Measurements from ENCODE around the gene LHX4. TPM values are rescaled to one million over a fixed set of nuclear protein-coding genes. Genes with fewer than 3 reads are reported as not detected.

LHX4 gene
- total RNA-seq, 2 experiments from 2014 or later, result not detected

GRCh38 chr1:180251526-180252305, 21.7 kb downstream of the LHX4 start:
- Mint-ChIP-seq H3K27ac (no peak overlapping the region), H3K4me3 (no peak overlapping the region), H3K9me3 (no peaks in the 10 kb centered on the region), H3K36me3 (ENCODE audit: low read depth) (no peaks in the 10 kb centered on the region), H3K4me1 (ENCODE audit: low read depth) (no peaks in the 10 kb centered on the region), H3K27me3 (ENCODE audit: low read depth) (peaks cover 37% of the 10 kb centered on the region)
- intact Hi-C loops (cut with micrococcal nuclease), result loop anchor here (1.0 to 5.0 kb wide), 5 partner anchors 63 to 611 kb away; no protein-coding TSS in a partner anchor
- no peak for DNase-seq
- CTCF ChIA-PET, result interaction anchor here (1.0 to 3.8 kb wide), 6 partner anchors 10 to 231 kb away, joined by 3 to 39 read pairs (median 14); no protein-coding TSS in a partner anchor

- Mint-ChIP-seq H3K9me3 (no peaks in the 10 kb centered on the region), H3K4me1 (ENCODE audit: low read depth) (no peaks in the 10 kb centered on the region), H3K36me3 (ENCODE audit: low read depth) (no peaks in the 10 kb centered on the region), H3K27ac (no peak overlapping the region), H3K27me3 (ENCODE audit: low read depth) (peaks cover 36% of the 10 kb centered on the region), H3K4me3 (no peak overlapping the region)
- intact Hi-C loops (cut with micrococcal nuclease), result loop anchor here (1.0 to 5.0 kb wide), 5 partner anchors 64 to 609 kb away; no protein-coding TSS in a partner anchor
- CTCF ChIA-PET, result interaction anchor here (0.7 to 3.8 kb wide), 27 partner anchors 9 to 240 kb away, joined by 3 to 39 read pairs (median 4); no protein-coding TSS in a partner anchor
- peak; percentile 89 for DNase-seq
Measured at GRCh38 chr1:180252638-180253536, 22.8 kb downstream of the LHX4 start.

- DNase-seq, result no peak
- intact Hi-C loops (cut with micrococcal nuclease), result loop anchor here (2.0 to 5.0 kb wide), 2 partner anchors 65 to 608 kb away; no protein-coding TSS in a partner anchor
- H3K9me3 Mint-ChIP-seq, result no peaks in the 10 kb centered on the region
- H3K27ac Mint-ChIP-seq, result no peak overlapping the region
- CTCF ChIA-PET, result interaction anchor here (0.7 to 3.8 kb wide), 27 partner anchors 8 to 260 kb away, joined by 3 to 39 read pairs (median 4); no protein-coding TSS in a partner anchor
- no peaks in the 10 kb centered on the region for H3K36me3 Mint-ChIP-seq (ENCODE audit: low read depth)
- H3K27me3 Mint-ChIP-seq (ENCODE audit: low read depth), result peaks cover 36% of the 10 kb centered on the region
- H3K4me3 Mint-ChIP-seq, result no peak overlapping the region
- no peaks in the 10 kb centered on the region for H3K4me1 Mint-ChIP-seq (ENCODE audit: low read depth)
Measured at GRCh38 chr1:180253585-180254495, 23.8 kb downstream of the LHX4 start.

GRCh38 chr1:180254496-180254819, 24.4 kb downstream of the LHX4 start:
- H3K4me3 Mint-ChIP-seq, result no peak overlapping the region
- H3K27me3 Mint-ChIP-seq (ENCODE audit: low read depth), result peaks cover 36% of the 10 kb centered on the region
- no peak overlapping the region for H3K27ac Mint-ChIP-seq
- CTCF ChIA-PET, result interaction anchor here (0.7 to 3.8 kb wide), 9 partner anchors 8 to 224 kb away, joined by 3 to 39 read pairs (median 6); no protein-coding TSS in a partner anchor
- no peaks in the 10 kb centered on the region for H3K36me3 Mint-ChIP-seq (ENCODE audit: low read depth)
- intact Hi-C loops (cut with micrococcal nuclease), result loop anchor here (5.0 kb wide), 1 partner anchor 608 kb away; no protein-coding TSS in a partner anchor
- no peaks in the 10 kb centered on the region for H3K4me1 Mint-ChIP-seq (ENCODE audit: low read depth)
- H3K9me3 Mint-ChIP-seq, result no peaks in the 10 kb centered on the region
- DNase-seq, result no peak

GRCh38 chr1:180254854-180255253, 24.8 kb downstream of the LHX4 start:
- no peak overlapping the region for H3K27ac Mint-ChIP-seq
- H3K36me3 Mint-ChIP-seq (ENCODE audit: low read depth), result no peaks in the 10 kb centered on the region
- CTCF ChIA-PET, result interaction anchor here (0.7 to 3.8 kb wide), 4 partner anchors 18 to 224 kb away, joined by 3 to 39 read pairs (median 16); no protein-coding TSS in a partner anchor
- no peaks in the 10 kb centered on the region for H3K4me1 Mint-ChIP-seq (ENCODE audit: low read depth)
- no peak for DNase-seq
- H3K9me3 Mint-ChIP-seq, result no peaks in the 10 kb centered on the region
- no peak overlapping the region for H3K4me3 Mint-ChIP-seq
- intact Hi-C loops (cut with micrococcal nuclease), result loop anchor here (5.0 kb wide), 1 partner anchor 607 kb away; no protein-coding TSS in a partner anchor
- peaks cover 33% of the 10 kb centered on the region for H3K27me3 Mint-ChIP-seq (ENCODE audit: low read depth)

- Mint-ChIP-seq H3K27ac (no peak overlapping the region), H3K27me3 (ENCODE audit: low read depth) (peaks cover 30% of the 10 kb centered on the region), H3K4me1 (ENCODE audit: low read depth) (no peaks in the 10 kb centered on the region), H3K9me3 (no peaks in the 10 kb centered on the region), H3K36me3 (ENCODE audit: low read depth) (no peaks in the 10 kb centered on the region), H3K4me3 (no peak overlapping the region)
- DNase-seq, result no peak
- CTCF ChIA-PET, result interaction anchor here (2.8 kb wide), 1 partner anchor 17 kb away, joined by 9 read pairs; no protein-coding TSS in a partner anchor
- intact Hi-C loops (cut with micrococcal nuclease), result no loop called here
Measured at GRCh38 chr1:180255536-180256340, 25.7 kb downstream of the LHX4 start.

- Mint-ChIP-seq H3K4me3 (no peak overlapping the region), H3K27ac (no peak overlapping the region), H3K27me3 (ENCODE audit: low read depth) (peaks cover 24% of the 10 kb centered on the region), H3K9me3 (no peaks in the 10 kb centered on the region), H3K4me1 (ENCODE audit: low read depth) (no peaks in the 10 kb centered on the region), H3K36me3 (ENCODE audit: low read depth) (no peaks in the 10 kb centered on the region)
- intact Hi-C loops (cut with micrococcal nuclease), result no loop called here
- CTCF ChIA-PET, result interaction anchor here (0.7 kb wide), 1 partner anchor 1103 kb away, joined by 3 read pairs; no protein-coding TSS in a partner anchor
- DNase-seq, result no peak
Measured at GRCh38 chr1:180256341-180257027, 26.4 kb downstream of the LHX4 start.

GRCh38 chr1:180257028-180257386, 26.9 kb downstream of the LHX4 start:
- Mint-ChIP-seq H3K9me3 (no peaks in the 10 kb centered on the region), H3K4me1 (ENCODE audit: low read depth) (no peaks in the 10 kb centered on the region), H3K4me3 (no peak overlapping the region), H3K36me3 (ENCODE audit: low read depth) (no peaks in the 10 kb centered on the region), H3K27ac (no peak overlapping the region), H3K27me3 (ENCODE audit: low read depth) (peaks cover 20% of the 10 kb centered on the region)
- no peak for DNase-seq
- CTCF ChIA-PET, result interaction anchor here (0.7 kb wide), 1 partner anchor 1102 kb away, joined by 3 read pairs; no protein-coding TSS in a partner anchor
- intact Hi-C loops (cut with micrococcal nuclease), result no loop called here

- Mint-ChIP-seq H3K27ac (no peak overlapping the region), H3K36me3 (ENCODE audit: low read depth) (no peaks in the 10 kb centered on the region), H3K4me3 (no peak overlapping the region), H3K9me3 (no peaks in the 10 kb centered on the region), H3K27me3 (ENCODE audit: low read depth) (peaks cover 19% of the 10 kb centered on the region), H3K4me1 (ENCODE audit: low read depth) (no peaks in the 10 kb centered on the region)
- CTCF ChIA-PET, result no interaction called here
- DNase-seq, result no peak
- intact Hi-C loops (cut with micrococcal nuclease), result no loop called here
Measured at GRCh38 chr1:180257486-180257885, 27.4 kb downstream of the LHX4 start.

- Mint-ChIP-seq H3K27me3 (ENCODE audit: low read depth) (peaks cover 16% of the 10 kb centered on the region), H3K4me3 (no peak overlapping the region), H3K4me1 (ENCODE audit: low read depth) (no peaks in the 10 kb centered on the region), H3K9me3 (no peaks in the 10 kb centered on the region), H3K27ac (no peak overlapping the region), H3K36me3 (ENCODE audit: low read depth) (no peaks in the 10 kb centered on the region)
- CTCF ChIA-PET, result interaction anchor here (1.0 kb wide), 1 partner anchor 173 kb away, joined by 3 read pairs; no protein-coding TSS in a partner anchor
- intact Hi-C loops (cut with micrococcal nuclease), result no loop called here
- DNase-seq, result no peak
Measured at GRCh38 chr1:180258290-180258689, 28.2 kb downstream of the LHX4 start.

All from activated naive CD4-positive, alpha-beta T cell treated with anti-CD3 and anti-CD28 coated beads for 36 hours (primary cell).